HG02885 (cell line): ENCODE results near the gene TSEN2.
"Not testable (repeated sequence)": the region's sequence is repeated elsewhere in the genome, so short reads cannot be mapped to it uniquely, and the experiment has no call there.

Experiments
- ATAC-seq: cut with Tn5 transposase; IDR thresholded peaks from one replicate; pipeline ENCODE4 v1.9.1; 2021; ENCODE audit warnings: mild to moderate bottlenecking; ENCODE audit not compliant: unreplicated experiment, poor library complexity

The TSEN2 gene

DNA sequence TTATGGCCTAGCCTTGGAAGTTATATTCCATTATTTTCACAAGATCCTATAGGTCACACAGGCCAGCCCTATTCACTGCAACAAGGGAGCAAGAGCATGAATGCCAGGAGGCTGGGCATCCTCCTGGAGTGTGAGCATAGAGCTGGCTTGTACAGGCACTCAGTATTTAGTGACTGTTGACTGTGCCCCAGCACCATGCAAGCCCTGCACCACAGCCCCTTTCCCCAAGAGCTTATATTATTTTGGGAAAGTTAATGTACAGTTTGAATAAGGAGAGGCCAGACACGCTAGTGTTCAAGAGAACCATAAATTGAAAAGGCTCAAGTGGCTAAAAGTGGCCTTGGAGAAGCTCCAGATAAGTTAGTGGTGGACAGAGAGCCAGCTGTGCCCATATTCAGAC lies 32.3 kb upstream of the TSEN2 start:
- no peak for ATAC-seq

DNA sequence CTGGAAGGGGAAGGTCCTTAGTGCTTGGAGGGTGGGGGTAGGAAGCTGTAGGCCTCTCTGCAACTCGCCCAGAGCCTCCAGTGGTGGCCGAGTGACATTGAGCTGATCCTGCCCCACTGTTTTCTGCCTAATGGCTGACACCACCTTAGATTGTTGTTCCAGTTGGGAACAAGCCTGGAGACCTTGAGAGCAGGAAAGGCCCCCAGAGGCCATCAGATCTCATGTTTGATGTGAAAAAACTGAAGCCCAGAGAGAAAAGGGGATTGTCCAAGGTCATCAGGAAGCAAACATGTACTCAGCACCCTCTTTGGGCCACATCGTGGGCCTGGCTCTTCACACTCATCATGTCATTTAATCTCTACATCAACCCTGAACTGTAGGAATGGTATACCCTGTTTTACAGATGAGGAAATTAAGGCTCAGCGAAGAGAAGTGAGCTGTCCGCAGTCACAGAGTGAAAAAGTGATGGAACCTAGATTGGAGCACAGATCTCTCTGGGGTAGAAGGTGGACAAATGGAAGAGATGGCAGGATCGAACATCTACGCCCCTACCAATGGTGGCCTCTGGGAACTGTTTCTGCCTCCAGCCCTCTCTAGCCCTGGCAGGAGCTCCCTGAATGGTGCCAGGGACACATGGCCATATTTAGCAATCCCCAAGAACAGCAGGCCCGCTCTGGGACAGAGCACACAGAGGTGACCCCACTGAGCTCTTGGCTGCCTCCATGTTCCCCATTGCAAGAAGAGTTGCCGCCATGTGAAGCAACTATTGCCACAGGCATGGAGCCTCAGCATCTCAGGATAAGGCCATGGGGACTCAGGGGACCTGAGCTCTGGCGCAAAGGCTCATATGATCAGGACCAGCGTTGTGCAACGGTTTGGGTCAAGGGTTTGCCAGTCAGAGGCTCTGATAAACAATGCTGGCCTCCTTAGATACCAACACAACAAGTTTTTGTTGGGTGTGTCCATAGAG lies 31.6 kb upstream of the TSEN2 start:
- ATAC-seq: no peak

DNA sequence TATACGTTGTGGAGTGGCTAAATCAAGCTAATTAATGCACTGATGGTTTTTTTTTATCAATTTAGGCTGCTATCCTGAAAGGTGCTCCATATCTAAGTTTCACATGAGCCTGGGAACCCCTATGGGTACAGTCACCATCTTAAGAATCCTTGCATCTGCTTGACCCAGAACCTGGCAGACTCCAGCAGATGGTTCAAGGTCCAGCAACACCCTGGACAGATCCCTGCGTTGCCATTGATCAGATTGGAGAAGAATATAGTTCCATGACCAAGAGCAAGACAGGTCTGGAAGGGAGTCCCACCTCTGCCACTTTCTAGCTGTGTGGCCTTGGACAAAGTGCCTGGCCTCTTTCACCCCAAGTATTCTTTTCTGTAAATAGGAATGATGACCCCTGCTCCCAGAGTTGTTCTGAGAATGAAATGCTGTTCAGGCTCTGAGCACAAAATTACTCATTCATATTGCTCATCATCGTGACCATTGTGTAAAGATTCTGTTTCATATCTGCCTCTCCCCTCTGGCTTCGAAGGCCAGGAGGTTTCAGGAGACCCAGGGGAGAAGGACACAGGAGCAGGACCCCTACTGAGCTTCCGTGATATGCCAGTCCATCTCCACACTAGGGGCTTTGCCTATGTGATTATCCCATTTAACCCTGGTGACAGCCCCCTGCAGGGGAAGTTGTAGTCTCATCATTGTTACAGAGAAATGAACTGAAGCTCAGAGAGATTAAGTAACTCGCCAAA lies 30.0 kb upstream of the TSEN2 start:
- ATAC-seq: no peak

DNA sequence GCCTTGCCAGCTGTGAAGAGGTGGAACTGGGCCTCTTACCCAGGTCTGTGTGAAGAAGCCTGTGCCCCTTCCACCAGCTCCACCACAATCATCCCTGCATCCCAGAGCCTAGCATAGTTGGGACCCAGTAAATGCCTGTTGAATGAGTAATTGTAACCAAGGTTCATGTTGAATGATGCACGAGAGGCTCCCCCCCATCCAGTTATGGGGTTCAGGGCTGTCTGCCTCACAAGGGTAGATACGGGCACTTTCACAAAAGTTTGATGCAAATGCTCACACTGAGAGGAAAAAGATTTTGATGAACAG lies 29.5 kb upstream of the TSEN2 start:
- ATAC-seq: no peak

DNA sequence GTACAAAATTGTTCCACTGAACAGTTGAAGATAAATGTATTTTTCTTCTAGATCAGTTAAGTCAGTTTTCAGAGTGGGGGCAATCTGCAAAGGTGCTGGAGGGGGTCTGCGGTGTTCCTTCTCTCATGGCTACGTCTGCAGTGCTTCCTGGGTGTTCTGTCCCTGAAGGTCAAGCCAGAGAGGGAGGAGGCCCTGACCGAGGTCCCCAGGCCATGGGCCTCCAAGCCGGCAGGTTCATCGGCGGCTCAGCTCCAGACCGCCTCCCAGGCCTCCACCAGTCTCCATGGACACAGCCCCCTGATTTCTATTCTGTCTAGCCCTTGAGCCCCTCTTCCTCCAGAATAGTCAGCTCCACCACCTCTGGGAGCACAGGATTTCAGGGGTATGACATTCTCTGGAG lies 28.5 kb upstream of the TSEN2 start:
- ATAC-seq: no peak

DNA sequence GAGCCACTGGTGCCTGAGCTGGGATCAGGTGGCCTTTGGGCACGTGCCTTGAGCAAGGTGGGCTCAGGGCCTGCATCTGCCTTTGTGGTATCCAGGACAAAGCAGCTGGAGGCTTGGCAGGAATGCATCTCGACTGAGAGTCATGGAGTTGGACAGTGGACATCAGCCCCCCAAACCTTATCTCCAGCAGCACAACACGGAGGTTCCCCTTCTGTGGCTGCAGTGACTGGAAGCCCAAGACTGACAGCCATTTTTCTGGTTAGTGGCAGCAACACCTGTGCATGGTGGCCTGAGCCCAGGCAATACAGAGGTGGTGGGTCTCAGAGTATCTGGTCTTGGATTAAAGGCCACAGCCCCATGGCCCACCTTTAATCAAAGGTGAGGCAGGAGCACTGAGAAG lies 27.8 kb upstream of the TSEN2 start:
- ATAC-seq: no peak

DNA sequence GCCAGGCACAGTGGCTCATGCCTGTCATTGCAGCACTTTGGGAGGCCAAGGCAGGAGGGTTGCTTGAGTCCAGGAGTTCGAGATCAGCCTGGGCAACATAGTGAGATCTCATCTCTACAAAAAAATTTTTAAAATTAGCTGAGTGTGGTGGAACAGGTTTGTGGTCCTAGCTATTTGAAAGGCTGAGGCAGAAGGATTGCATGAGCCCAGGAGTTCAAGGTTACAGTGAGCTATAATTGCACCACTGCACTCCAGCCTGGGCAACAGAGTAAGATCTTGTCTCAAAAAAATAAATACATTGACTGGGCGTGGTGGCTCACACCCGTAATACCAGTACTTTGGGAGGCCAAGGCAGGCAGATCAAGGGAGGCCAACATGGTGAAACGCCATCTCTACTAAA lies 26.9 kb upstream of the TSEN2 start:
- not testable (repeated sequence) for ATAC-seq

DNA sequence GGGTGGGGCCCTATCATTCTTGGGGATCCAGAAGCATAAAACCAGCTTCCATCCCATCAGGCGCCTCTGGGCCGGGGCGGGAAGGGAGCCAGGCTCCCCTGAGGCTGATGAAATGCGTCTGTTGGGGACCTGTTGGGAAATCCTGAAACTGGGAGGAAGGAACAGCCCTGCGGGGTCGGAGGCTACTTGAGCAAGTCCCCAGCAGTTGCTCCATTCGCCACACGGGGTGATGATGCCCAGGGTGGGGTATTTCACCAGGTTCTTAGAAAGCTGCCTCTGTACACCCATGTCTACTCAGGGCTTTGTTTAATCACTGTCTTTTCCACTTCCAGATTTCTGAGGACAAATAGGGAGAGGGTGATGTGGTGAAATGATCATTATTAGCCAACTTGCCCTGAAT lies 25.4 kb upstream of the TSEN2 start:
- no peak for ATAC-seq

DNA sequence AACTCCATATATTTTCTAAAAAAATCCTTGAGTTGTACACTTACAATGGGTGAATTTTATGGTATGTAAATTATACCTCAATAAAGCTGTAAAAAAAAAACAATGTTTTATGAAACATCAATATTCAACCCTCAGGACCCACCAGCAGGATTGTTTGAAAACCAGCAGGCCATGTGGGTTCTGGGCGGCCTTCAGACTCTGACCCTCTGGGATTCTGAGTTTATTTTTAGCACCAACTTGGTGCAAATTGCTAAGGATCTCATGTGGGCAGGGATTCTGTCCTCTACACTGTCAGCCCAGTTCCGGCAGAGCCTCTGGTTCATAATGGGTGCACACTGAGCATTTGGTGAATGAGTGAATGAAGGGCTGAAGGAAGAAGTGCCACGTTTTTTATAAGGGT lies 24.2 kb upstream of the TSEN2 start:
- no peak for ATAC-seq

DNA sequence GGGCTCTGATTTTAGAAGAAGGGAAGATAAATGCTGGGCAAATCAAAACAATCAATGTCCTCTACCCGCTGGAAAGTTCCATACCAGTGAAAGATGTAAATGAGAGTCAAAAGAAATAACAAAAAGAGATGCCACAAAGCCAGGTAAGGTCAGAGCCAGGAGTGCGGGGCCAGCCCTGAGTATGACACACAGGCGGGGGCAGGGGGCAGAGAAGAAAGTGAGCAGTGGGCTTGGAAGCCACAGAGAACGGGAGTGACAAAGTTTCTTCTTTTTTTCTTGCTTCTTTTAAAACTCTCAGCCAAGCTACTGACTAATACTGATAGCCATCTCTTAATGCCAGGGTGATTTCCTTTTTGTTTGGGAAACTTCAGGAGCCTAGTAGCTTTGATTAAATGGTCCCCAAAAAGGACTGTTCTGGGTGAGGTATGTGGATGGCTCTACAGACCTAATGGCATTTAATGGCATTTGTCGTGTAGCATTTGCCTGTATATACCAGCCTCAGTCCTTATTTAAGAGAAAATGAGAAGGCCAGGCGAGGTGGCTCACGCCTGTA lies 23.1 kb upstream of the TSEN2 start:
- ATAC-seq: no peak

DNA sequence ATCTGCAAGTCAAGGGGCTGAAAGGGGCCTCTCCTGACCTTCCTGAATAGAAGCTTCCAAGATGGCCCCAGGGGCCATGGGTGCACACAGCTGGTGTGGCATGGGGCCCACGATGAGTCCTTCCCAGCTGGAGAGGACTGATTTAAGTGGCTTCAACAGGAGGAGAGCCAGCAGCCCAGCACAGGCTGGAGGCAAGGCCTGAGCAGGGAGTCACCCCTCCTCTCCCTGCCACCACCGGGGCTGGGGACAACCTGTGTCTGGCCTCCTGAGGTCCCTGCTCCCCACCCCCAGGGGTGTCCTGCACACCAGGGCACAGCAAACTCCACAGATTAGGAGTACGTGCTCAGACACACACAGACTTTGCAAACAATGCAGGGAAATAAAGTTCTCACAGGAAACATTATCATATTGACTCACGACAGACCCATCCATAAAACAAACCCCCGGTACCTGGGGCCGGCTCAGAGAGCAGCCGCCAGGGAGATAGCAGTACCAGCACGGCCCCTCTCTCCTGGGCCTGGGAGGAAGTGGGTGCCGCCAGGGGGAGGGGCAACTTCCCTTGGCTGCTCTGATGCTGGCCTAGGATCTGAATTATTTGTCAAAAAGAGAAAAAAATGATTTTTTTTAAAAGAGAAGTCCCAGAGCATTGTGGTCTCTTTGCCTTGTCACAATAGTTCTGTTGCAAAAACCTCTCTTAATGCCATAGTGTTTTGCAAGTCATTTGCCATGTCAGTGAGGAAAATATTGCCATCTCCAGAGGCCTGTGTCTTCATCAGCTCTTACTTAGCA lies 21.9 kb upstream of the TSEN2 start:
- no peak for ATAC-seq

DNA sequence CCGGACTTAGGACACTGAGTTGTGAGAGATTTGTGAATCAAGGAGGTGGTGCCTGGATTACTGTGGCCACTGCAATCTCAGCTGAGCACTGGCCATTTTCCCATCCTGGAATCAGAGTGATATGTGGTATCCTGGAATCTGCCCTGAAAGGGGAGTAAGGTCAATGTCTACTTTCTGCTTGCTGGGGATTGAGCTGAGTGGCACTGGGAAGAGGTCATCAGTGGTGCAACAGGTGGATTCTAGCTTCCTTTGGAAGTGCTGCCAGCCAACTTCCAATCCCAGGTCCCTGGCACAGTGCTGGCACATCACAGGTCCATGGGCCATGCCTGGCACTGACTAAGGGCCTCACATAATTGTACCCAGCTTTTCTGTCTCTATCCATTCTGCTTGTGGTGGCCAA lies 20.6 kb upstream of the TSEN2 start:
- no peak for ATAC-seq

DNA sequence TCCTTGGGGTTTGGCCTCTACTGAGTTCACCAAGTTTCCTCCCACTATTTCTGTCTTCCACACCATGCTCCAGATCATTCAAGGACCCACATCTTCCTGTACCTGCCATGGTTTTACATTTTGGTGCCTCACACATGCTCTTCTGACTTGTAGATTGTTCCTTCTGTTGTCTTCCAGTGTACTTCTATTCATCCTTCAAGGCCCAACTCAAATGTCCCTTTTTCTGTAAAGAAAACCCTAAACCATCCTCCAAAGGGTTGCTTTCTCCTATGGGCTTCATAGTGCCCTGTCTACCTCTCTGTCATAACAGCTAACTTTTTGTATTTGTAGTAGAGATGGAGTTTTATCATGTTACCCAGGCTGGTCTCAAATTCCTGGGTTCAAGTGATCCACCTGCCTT lies 20.1 kb upstream of the TSEN2 start:
- ATAC-seq: no peak

DNA sequence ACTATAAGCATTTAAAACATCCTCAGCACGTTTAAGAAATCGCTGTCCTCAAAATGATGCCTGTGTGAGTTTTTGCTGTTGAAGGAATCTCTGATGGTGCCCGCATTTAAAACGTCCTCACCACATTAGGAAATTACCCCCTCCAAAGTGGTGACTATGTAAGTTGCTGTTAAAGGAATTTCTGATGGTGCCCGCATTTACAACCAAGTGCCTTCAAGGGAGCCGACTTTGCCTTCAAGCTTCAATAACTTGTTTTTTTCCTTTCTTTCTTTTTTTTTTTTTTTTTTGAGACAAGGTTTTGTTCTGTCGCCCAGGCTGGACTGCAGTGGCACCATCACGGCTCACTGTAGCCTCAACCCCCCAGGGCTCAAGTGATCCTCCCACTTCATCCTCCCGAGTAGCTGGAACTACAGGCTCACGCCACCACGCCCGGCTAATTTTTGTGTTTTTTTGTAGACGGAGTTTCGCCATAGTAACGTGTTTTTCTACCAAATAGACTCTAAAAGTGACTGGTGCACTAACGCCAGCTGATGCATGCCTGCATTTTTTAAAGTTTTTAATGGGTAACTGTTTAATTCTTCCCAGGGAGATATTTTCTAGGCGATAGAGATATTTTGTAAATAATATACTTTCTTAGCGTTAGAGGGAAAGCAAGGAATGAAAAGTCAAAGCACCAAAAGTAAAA lies 19.0 kb upstream of the TSEN2 start:
- no peak for ATAC-seq

DNA sequence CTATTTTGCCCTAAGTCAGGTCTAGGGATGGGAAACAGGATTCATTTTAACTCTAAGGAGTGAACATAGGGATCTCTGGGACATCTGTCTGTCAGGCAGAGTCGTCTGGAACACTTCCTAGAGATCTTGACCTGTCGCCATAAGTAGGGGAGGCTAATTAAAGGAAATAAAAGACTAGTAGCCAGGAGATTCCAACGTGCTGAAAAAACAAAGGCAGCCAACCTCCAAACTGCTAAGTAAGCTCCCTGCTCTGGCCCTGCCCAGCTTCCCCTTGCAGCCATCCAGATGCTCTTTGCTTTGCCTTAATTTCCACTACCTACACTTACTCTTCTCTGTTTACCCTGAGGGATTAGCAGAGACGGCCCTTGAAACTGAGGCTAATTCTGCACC lies 18.4 kb upstream of the TSEN2 start:
- ATAC-seq: no peak

DNA sequence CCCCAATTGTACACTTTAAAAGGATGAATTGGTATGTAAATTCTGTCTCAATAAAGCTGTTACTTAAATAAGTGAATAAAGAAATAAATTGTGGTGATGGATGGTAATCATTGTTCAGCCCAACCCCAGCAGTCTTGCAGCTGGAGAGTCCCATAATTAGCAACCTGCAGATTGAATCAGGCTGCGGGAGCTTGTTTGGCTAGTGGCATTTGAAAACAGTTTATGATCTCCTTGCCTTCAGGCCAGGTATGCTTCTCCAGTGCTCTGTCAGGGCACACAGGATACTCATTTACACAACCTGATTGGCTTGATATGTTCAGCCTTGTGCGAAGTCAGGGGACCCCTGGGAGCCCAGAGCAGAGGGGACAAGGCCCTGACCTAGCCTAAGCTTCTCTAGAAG lies 16.5 kb upstream of the TSEN2 start:
- ATAC-seq: no peak

DNA sequence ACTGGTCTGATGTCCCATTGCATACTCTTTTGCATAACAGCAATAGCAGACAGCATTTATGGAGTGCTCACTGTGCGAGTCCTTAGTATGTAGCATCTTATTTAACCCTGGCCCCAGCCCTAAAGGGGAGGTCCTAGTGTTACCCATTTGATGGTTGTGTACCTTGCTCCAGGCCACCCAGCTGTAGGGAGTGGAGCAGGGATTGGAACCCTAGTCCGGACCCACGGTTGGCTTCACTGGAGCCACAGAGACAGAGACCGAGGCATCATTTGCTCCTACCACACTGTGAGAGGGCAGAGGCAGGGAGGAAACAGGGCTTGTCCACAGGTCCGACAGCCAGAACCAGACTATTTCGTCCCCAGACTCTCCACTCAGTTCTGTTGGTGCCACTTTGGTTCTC lies 16.0 kb upstream of the TSEN2 start:
- no peak for ATAC-seq

DNA sequence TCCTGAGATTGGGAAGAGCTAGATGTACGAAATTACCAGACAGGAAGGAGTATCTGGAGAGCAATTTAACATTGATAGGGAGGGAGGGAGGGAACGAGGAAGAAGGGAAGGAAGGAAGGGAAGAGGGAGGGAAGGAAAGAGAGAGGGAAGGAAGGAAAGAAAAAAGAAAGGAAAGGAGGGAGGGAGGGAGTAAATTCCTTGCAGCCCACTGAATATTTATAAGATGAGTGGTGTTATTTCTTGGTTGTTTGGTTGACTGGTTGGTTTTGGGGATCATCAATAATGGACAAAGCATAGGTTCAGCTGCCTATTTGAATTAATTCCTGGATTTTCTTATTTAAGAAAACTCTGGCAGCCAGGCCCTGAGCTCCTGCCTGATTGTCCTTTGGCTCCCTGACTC lies 15.5 kb upstream of the TSEN2 start:
- no peak for ATAC-seq

DNA sequence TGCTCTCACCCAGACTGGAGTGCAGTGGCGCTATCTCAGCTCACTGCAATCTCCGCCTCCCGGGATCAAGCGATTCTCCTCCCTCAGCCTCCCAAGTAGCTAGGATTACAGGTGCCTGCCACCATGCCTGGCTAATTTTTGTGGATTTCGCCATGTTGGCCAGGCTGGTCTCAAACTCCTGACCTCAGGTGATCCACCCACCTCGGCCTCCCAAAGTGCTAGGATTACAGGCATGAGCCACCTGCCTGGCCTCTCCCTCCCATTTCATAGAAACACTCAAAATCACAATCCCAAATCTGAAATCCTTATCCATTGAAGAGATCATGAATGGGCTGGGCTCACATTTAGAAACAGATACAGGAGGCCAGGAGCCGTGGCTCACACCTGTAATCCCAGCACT lies 15.1 kb upstream of the TSEN2 start:
- not testable (repeated sequence) for ATAC-seq

DNA sequence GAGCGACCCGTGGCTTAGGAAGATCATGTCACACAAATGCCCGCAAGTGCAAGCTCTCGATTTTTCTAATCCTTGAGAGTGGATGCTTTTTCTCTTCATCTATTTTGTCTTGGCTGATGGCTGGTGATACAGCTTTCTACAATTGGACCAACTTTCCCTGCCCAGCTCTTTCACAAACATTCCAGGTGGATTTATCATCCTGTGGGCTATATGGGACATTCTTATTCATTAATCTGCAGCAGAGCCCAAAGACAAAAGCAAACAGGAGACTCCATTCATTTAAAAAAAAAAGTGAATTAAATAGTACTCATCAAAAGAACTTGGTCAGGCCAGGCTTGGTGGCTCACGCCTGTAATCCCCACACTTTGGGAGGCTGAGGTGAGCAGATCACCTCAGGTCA lies 14.2 kb upstream of the TSEN2 start:
- ATAC-seq: no peak
